GM10266 (cell line): ENCODE data around the gene LBP.

Experiments used
- DNase-seq: peaks from one replicate; pipeline ENCODE4 v3.0.0; 2012; ENCODE audit errors: extremely low spot score
- CTCF ChIP-seq: IDR thresholded peaks from 2 replicates; pipeline ENCODE4 v1.5.1; 2012; ENCODE audit warnings: mild to moderate bottlenecking, low read depth; ENCODE audit not compliant: control insufficient read depth, insufficient read depth; ENCODE audit errors: missing control alignments

LBP gene

DNA sequence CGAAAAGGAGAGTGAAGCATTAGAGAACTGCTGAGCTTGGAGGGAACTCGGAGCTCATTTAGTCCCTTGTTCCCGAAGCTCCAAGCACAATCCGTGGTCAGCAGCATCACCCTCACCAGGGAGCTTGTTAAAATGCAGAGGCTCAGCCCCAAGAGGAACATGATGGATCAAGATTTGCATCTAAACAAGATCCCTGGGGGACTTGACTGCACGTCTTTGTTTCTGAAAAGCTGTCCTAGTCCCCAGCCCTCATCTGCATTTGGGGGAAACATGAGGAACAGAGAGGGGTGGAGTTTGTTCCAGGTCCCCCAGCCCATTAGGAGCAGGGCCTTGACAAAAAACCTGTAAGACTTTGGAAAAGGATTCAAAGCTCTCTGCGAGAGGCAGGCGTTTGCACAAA, 4.1 kb upstream of the LBP start:
- no peak for DNase-seq
- no peak for TF ChIP-seq CTCF

DNA sequence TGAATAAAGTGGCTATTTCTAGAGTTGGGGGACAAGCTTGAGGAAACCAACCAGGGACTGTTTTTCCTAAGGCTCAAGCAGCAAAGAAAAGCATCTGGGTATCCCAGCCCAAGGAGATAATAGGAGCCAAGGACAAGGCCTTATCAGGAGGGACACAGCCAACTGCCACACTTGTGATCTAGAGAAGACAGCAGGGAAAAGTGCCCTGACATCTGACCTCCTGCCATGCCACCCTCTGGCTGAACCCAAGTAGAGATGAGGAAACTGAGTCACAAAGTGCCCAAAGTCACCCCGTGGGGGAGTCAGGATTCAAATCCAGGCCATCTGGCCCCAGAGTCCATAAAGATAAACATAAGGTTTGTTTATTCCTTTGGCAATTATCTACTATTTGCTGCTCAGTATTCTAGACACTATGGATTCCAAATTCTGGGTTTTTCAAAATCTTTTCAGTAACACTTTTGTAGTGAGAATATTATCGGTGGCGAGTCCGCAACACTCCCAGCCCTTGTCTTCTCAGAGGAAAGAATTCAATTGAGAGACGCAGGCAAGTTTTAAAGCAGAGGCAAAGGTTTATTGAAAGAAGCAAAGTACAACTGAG, 3.5 kb upstream of the LBP start:
- TF ChIP-seq CTCF: no peak
- no peak for DNase-seq

DNA sequence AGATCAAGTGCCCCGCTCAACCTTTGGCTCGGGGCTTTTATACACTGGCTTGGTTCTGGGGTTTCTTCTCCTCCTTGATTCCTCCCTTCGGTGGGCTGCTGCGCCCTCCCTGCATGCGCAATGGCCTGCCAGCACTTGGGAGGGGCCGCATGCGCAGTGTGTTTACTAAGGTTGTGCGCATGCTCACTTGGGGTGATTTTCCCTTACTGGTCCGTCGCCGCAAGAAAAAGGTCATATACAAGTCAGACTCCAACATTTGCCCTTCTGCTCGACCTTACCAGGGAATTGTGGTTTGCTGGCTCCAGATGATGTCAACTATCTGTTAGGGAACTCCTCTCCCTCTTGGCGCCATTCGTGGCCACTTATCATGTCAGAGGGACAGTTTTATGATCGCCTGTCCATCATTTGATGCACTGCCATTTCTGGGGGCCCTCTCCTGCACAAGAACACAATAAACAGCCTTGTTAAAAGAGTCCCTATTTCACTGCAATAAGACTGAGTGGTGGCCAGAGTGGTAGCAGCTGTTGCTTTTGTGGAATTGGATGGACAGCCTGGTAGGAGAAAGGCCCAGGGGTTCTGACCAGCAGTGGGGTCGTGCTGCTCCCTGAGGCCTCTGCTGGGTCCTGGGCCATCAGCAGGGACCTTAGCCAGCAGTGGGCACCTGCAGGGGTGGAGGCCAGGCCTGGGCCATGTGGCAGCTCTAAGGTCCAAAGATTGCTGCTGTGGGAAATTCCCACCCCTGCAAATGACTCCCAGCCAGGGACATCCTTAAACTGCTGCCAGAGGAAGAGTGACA, 2.8 kb upstream of the LBP start:
- no peak for TF ChIP-seq CTCF
- DNase-seq: no peak

- TF ChIP-seq CTCF: no peak
- DNase-seq: no peak
Measured at GRCh38 chr20:38344107-38344701, 2.1 kb upstream of the LBP start.

- TF ChIP-seq CTCF: no peak
Measured at GRCh38 chr20:38345643-38346042, 639 bp upstream of the LBP start.

DNA sequence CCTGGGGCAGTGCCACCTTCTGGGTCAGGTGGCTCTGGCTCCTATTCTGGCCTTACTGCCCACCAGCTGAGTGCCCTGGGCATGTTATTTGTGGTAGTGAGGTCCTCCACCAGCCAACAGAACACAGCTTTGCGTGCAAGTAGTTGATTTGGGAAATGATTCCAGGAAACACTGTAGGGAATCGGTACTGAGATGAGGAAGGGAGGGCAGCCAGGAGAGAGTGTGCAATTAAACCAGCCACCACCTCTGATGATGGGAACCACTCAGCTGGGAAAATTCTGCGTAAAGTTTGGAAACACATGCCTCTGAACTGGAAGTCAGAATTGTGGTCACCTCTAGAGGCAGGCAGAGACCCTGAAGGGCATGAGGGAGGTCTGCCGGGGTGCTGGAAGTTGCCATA, 459 bp downstream of the LBP start:
- no peak for DNase-seq
- TF ChIP-seq CTCF: no peak

More at GRCh38 chr20:38345643-38346042, 639 bp upstream of the LBP start:
- DNase-seq: no peak

DNA sequence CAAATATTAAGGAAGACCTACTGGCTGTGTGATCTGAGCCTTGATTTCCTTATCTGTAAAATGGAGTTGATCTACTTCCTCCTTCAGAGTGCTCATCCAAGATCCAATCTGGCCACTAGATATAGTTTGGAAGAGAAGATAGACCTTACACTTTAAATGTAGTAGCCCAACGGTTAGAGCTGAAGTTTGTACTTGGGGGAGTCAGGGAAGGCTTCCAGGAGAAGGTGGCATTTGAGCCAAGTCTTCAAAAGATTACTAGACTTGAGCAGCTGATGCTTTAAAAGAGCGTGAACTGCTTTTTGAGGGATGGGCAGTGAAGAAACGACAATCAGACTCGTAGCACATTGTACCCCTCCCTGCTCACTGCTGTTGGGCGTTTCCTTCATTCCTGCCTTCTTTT, 3.6 kb downstream of the LBP start:
- DNase-seq: no peak
- no peak for TF ChIP-seq CTCF
